HG03060 (cell line): Measurements from ENCODE around the gene TMEM63A.

Source experiments
- ATAC-seq: cut with Tn5 transposase; IDR thresholded peaks from one replicate; pipeline ENCODE4 v1.9.1; 2021; ENCODE audit warnings: low read depth, moderate number of reproducible peaks; ENCODE audit not compliant: unreplicated experiment

Gene TMEM63A

GRCh38 chr1:225887030-225887314, 4.8 kb upstream of the TMEM63A start:
- no peak for ATAC-seq

- no peak for ATAC-seq
These were observed 4.2 kb upstream of the TMEM63A start for GRCh38 chr1:225886159-225887029.

DNA sequence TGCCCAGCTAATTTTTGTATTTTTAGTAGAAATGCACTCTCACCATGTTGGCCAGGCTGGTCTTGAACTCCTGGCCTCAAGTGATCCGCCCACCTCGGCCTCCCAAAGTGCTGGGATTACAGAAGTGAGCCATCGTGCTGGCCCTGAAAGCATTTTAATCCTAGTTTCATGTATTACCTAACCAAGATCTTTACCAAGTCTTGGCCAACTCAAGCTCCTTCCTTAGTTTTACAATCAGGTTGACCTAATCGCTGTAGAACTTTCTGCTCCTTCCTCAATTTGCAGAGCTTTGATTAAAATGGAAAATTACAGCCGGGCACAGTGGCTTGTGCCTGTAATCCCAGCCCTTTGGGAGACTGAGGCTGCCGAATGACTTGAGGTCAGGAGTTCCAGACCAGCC, 3.2 kb upstream of the TMEM63A start:
- no peak for ATAC-seq

DNA sequence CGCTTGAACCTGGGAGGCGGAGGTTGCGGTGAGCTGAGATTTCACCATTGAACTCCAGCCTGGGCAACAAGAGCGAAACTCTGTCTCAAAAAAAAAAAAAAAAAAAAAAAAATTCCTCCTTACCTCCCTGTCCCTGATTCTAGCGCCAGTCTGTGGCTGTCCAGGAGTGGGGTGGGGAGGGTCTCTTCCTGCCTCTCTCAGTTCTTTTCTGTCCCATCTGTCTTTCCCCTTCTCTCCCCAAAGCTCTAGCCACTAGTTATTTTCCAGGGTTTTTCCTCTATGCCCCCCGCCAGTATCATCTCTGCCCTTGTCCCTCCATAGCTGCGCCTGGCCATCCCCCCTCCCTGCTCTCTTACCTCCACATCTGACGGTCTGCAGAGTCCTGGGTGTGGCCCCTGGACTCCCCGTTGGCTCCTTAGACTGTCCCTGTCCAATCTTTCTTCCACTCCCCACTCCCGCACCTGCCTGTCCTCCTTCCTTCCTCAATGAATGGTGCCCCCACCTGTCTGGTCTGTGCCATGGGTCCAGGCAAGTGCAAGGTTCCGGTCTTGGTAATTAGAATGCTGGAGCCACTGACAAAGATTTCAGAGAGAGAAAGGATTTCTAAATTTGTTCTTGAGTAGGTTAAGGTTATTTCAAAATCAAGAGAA, 1.6 kb upstream of the TMEM63A start:
- no peak for ATAC-seq

DNA sequence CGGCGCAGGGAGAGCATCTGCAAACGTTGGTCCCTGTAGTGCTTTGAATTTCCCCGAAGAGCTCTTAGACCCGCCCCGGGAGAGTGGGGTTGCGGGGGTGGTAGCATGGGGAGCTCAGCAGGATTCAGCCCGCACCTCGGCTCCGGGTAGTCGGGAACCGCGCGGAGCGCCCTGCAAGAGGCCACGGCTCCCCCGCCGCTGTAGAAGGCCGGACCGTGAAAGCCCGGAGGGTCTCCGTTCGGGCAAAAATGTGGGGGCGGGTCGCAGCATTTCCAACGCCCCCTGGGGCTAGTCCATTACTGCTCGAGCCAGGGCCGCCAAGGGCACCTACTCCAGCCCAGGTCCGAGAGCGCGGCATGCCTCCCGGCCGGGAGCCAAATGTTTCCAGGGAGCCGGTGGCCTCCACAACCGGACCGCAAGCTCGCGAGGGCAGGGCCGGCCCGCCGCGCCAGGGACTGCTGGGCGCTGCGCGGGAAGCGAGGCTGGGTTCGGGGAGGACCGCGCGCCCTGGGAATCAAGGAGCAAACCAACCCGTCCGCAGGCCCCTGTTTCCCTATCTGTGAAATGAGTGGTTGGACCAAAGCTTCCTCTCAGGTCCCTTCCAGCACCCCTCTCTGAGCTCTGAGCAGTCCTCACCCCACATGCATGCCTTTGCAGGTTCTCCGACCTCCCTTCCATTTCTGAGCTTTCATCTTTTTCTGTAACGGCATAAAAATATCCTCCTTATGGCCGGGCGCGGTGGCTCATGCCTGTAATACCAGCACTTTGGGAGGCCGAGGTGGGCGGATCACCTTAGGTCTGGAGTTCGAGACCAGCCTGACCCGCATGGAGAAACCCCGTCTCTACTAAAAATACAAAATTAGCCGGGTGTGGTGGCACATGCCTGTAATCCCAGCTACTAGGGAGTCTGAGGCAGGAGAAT, 775 bp upstream of the TMEM63A start:
- peak; percentile 3 for ATAC-seq

DNA sequence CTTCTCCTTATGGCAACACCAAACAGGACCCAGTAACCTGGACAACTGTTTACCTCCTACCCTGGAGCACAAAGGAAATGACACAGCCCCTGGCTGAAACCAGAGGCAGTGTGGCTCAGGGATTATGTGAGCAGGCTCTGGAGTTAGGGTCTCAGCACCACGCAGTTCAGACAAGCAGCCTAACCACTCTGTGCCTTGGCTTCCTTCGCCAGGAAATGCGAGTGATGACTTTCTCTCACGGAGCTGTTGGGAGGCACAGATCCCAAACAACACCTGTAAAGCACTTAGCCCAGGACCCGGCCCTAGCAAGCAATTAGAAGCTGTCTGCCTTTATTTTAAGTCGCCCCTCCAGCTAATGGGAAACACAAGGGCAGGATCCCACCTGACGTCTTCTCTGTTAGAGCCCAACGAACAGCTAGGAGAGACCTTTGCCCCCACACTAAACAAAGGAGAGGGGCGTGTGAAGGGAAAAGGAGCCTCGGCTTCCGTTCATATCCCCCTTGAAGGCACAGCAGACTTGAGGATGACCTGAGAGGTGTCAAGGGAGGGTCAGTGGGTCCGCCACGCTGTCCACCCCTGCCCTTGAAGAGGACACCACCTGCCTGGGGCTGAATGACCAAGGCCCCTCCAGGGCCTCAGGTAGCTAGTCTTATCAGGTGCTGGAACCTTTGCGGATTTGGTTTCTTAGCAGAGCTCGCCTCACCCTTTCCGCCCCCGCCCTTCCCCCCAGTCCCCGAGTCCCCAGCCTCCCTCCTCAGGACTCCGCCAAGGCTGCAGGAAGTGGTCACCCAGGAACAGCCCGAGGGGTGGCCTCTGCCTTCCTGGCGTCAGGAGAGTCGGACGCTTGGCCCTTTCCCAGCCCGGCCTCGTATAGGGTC, 860 bp downstream of the TMEM63A start:
- no peak for ATAC-seq

DNA sequence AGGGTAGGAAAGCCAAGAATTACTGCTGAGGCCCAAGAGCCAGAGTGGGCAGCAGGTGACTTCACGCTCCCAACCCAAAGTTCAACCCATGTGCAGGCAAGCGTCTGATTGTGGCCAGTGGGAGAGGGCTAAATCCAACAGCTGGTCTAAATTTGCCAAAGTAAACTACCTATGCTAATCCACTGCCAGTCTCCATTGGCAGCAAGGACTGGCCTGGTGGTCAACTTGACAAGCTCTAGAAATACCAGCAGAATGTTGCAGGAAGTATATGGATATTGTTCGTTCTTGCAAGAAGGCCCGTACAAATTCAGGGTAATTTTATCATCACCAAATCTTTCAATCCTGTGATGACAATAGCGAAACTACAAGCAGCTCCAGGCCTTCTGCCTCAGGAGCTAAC, 1.5 kb downstream of the TMEM63A start:
- no peak for ATAC-seq

- ATAC-seq: no peak
These were observed 2.0 kb downstream of the TMEM63A start for GRCh38 chr1:225880222-225880588.

DNA sequence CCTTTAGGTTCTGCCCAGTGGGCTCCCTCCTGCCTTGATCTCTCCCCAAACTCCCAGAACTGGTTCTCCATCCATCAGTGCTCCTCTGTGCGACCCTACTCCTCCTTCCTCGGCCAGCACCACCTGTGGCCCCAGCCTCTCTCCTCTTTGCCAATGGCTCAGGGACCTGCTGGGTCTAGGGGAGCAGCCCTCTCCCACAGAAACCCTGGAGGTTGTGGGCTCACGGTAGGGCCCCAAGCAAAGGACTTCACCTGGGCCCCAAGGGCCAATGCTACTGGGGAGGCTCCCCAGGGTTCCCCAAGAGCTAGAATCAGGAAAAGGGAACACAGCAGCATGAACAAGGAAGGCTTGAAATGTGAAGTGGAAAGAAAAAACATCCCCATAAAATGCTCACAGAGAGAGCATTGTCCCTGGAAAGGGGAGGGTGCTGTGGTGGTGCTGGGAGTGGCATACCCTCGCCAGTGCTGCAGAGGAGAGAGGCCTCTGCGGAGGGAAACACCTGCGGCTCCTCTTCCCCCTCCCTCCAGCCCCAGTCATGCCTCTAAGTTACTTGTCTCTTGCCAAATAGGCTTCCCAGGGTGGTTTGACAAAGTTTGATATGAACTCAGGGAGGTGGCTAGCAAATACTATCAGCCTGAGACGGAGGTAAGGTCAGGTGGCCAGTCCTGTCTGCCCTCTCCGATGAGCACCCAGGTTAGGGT, 2.5 kb downstream of the TMEM63A start:
- ATAC-seq: no peak

DNA sequence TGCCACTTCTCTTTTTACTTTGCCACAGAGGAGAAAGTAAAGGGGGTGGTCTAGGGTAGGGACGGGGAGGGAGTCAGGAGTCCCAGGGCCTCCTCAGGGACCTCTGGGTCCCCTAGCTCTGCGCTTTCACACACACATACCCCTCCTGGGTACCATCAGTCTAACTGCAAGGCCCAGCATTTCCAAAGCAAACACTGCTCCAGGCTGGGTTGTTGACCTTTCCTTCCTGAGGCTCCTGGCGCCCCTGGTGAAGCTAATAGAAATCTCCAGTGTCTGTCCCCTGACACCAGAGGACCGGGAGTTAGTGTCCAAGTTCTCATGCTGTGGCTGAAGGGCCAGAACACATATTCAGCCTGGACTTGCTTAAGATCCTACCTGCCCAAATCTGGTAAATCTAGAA, 3.9 kb downstream of the TMEM63A start:
- no peak for ATAC-seq

DNA sequence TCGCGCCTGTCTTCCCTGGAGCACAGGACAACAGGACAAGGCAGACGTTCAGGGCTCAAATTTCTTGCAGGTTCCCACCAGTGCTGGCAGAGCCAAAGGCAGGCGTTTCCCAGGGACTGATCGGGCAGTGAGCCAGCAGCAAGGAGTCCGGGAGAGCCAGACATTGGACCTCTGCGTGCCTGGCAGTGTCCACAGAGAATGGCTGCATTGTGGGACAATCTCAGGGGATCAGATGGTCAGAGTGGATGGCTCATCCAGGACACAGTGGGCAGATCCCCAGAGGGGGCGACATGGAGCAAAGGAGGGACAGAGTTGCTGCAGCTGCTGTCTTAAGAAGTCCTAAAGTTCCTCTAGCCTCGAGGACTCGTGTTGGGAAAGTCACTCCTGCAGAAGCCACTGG, 4.6 kb downstream of the TMEM63A start:
- ATAC-seq: no peak

GRCh38 chr1:225876900-225877510, 5.2 kb downstream of the TMEM63A start:
- ATAC-seq: no peak

GRCh38 chr1:225875044-225875815, 7.0 kb downstream of the TMEM63A start:
- no peak for ATAC-seq

GRCh38 chr1:225874431-225874830, 7.7 kb downstream of the TMEM63A start:
- no peak for ATAC-seq

DNA sequence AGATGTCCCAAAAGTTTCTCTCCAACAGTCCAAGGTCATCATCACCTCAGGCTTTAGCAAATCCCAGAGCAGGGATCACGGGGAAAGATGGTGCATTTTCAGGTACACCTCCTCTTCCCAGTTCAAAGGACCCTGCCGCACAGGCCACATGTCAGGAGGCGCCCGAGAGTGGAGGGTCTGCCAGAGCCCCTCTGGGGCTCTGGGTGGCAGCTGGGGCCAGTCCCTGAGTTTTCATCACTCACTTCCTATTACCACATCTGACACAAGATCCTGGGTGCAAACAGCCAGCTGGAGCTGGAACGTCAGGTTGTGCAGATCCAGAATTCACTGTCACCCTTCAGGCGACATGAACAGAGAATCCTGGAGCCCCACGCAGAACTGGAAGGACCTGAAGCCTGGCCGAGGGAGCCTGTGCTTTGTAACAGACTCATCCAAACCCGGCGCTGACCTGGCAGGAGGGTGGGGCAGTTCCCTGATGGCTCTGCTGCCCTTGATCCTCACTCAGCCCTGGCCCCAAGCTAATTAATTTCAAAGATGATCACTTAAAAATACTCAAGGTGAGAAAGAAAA, 8.8 kb downstream of the TMEM63A start:
- no peak for ATAC-seq

DNA sequence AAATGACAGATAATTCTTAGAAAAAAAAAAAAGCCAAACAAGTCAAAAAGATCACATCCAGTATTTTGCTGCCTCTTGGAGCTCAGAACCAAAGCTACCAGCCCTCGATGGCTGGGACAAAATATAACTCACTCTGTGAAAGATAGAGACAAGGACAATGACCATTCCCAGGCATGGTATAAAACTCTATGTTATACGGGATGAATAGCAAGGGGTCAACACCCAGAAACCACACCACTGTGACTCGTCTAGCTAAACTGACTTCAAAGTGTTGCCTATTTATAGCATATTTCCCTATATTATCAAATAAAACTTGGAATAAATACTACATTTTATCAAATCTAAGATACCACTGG, 10.1 kb downstream of the TMEM63A start:
- no peak for ATAC-seq

DNA sequence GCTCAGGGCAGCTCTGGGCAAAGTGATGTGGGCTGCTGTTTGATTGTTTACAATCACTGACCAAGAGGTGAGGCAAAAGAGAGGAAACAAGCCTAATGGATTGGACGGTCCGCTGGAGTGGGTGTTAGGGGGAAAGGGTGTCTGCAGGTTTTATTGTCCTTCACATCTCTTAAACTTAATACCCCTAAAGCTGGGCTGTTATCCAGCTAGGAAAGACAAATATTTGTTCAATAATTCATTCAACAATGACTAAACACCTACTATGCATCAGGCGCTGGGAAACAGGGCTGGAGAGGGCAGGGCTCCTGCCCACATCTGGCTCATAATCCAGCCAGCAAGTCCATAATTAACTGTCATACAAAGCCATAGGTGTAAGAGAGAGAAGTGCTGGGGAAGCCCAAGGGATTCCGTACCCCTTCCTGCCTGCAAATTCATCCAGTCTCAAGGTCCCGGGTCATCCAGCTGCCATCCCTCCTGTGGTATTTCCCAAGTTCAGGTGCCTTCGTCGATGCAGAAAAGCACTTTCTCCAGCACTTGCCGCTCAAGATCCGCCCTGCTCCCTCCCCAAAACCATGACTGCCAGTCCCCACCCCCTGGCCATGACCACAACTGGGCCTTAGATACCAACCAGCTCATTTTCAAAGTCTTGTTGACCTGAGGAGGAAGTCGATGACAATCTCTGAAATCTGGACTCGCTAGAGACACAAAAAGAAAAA, 10.7 kb downstream of the TMEM63A start:
- ATAC-seq: no peak

GRCh38 chr1:225870911-225871310, 11.3 kb downstream of the TMEM63A start:
- no peak for ATAC-seq
